SK-N-MC (cell line): ENCODE data around the gene PTH2R.
"Not testable (repeated sequence)": the region's sequence is repeated elsewhere in the genome, so short reads cannot be mapped to it uniquely, and the experiment has no call there.

Experiments
- DNase-seq: peaks from one replicate; pipeline ENCODE4 v3.0.0-alpha.2; 2011; ENCODE audit warnings: low read depth, low spot score
- H3K27ac ChIP-seq: fragments of 200-600 bp; sonication (generic); 2 replicates; pipeline ENCODE4 v1.5.1; 2016; ENCODE audit warnings: mixed run types
- H3K36me3 ChIP-seq: fragments of 200-600 bp; sonication (generic); 2 replicates; pipeline ENCODE4 v1.6.1; 2017; ENCODE audit warnings: antibody characterized with exemption, low read length, mixed read lengths; ENCODE audit not compliant: insufficient read depth
- H3K4me3 ChIP-seq: fragments of 200-600 bp; sonication (generic); 2 replicates; pipeline ENCODE4 v1.5.1; 2016
- H3K9ac ChIP-seq: fragments of 200-600 bp; sonication (generic); 2 replicates; pipeline ENCODE4 v1.8.0; 2017; ENCODE audit warnings: mixed run types, mixed read lengths; ENCODE audit not compliant: insufficient read length
- H3K9me3 ChIP-seq: fragments of 200-600 bp; sonication (generic); 2 replicates; pipeline ENCODE4 v1.6.1; 2017; ENCODE audit warnings: low read depth, mild to moderate bottlenecking, antibody characterized with exemption, low read length, moderate library complexity, mixed read lengths
- EZH2 ChIP-seq: fragments of 200-600 bp; sonication (generic); IDR thresholded peaks from one replicate; pipeline ENCODE4 v1.6.1; 2017; ENCODE audit warnings: antibody characterized with exemption
- FOXP2 ChIP-seq: optimal IDR thresholded peaks from 2 replicates; pipeline ENCODE3; 2011; ENCODE audit warnings: mild to moderate bottlenecking, moderate library complexity; ENCODE audit not compliant: insufficient read depth; ENCODE audit errors: extremely low read length, control extremely low read depth
- POLR2AphosphoS5 ChIP-seq: IDR thresholded peaks from 2 replicates; pipeline ENCODE4 v1.6.1; 2012; ENCODE audit warnings: mild to moderate bottlenecking, low read depth, low read length, borderline replicate concordance

Gene PTH2R

GRCh38 chr2:208366215-208367127, 40.1 kb upstream of the PTH2R start:
- H3K36me3 ChIP-seq = no peaks in the 10 kb centered on the region
- no peak for TF ChIP-seq POLR2AphosphoS5
- TF ChIP-seq FOXP2 = no peak
- TF ChIP-seq EZH2 = no peak
- H3K27ac ChIP-seq = no peak overlapping the region
- H3K9ac ChIP-seq = no peak overlapping the region
- no peaks in the 10 kb centered on the region for H3K9me3 ChIP-seq
- H3K4me3 ChIP-seq = no peak overlapping the region
- no peak for DNase-seq

GRCh38 chr2:208369091-208369490, 37.5 kb upstream of the PTH2R start:
- H3K4me3 ChIP-seq = no peak overlapping the region
- no peak overlapping the region for H3K9ac ChIP-seq
- H3K27ac ChIP-seq = no peak overlapping the region
- H3K36me3 ChIP-seq = no peaks in the 10 kb centered on the region
- no peaks in the 10 kb centered on the region for H3K9me3 ChIP-seq
- TF ChIP-seq POLR2AphosphoS5 (no peak), FOXP2 (no peak), EZH2 (no peak)
- DNase-seq = no peak

- no peak overlapping the region for H3K27ac ChIP-seq
- H3K9me3 ChIP-seq = no peaks in the 10 kb centered on the region
- no peak overlapping the region for H3K9ac ChIP-seq
- DNase-seq = no peak
- H3K4me3 ChIP-seq = no peak overlapping the region
- TF ChIP-seq FOXP2 = no peak
- TF ChIP-seq POLR2AphosphoS5 = no peak
- H3K36me3 ChIP-seq = no peaks in the 10 kb centered on the region
These were observed 35.5 kb upstream of the PTH2R start for GRCh38 chr2:208370881-208371633.

- no peak overlapping the region for H3K27ac ChIP-seq
- H3K4me3 ChIP-seq = no peak overlapping the region
- H3K9ac ChIP-seq = no peak overlapping the region
- DNase-seq = no peak
- H3K9me3 ChIP-seq = no peaks in the 10 kb centered on the region
- no peaks in the 10 kb centered on the region for H3K36me3 ChIP-seq
- no peak for TF ChIP-seq POLR2AphosphoS5
- no peak for TF ChIP-seq EZH2
- no peak for TF ChIP-seq FOXP2
These were observed 35.0 kb upstream of the PTH2R start for GRCh38 chr2:208371634-208371935.

GRCh38 chr2:208373460-208374089, 33.0 kb upstream of the PTH2R start:
- peak; percentile 52 for DNase-seq
- TF ChIP-seq FOXP2 (no peak), EZH2 (no peak), POLR2AphosphoS5 (no peak)
- Histone ChIP-seq H3K27ac (no peak overlapping the region), H3K9me3 (no peaks in the 10 kb centered on the region), H3K36me3 (no peaks in the 10 kb centered on the region), H3K9ac (no peak overlapping the region), H3K4me3 (no peak overlapping the region)

GRCh38 chr2:208375491-208376068, 31.0 kb upstream of the PTH2R start:
- no peak for TF ChIP-seq EZH2
- TF ChIP-seq FOXP2 = no peak
- no peak for TF ChIP-seq POLR2AphosphoS5
- Histone ChIP-seq H3K4me3 (no peak overlapping the region), H3K9ac (no peak overlapping the region), H3K36me3 (no peaks in the 10 kb centered on the region), H3K27ac (no peak overlapping the region), H3K9me3 (no peaks in the 10 kb centered on the region)
- DNase-seq = no peak

- not testable (repeated sequence) for H3K4me3 ChIP-seq, H3K9ac ChIP-seq, DNase-seq, H3K9me3 ChIP-seq, H3K27ac ChIP-seq, H3K36me3 ChIP-seq
These were observed 29.2 kb upstream of the PTH2R start for GRCh38 chr2:208377344-208377860.

- no peak for DNase-seq
- no peak overlapping the region for H3K27ac ChIP-seq
- H3K4me3 ChIP-seq = no peak overlapping the region
- no peaks in the 10 kb centered on the region for H3K9me3 ChIP-seq
- H3K36me3 ChIP-seq = no peaks in the 10 kb centered on the region
- no peak overlapping the region for H3K9ac ChIP-seq
- TF ChIP-seq EZH2 (no peak), FOXP2 (no peak), POLR2AphosphoS5 (no peak)
These were observed 27.4 kb upstream of the PTH2R start for GRCh38 chr2:208379192-208379591.
